Natural killer cell (primary cell): ENCODE results near the gene RPS26. TPM values are rescaled to one million over a fixed set of nuclear protein-coding genes. Genes with fewer than 3 reads are reported as not detected.

Experiments
- ATAC-seq, 3 donors: fragments of 150-1000 bp in 2 of 3; fragments of 200-7000 bp in 1 of 3; cut with Tn5 transposase; 1 replicate in 1 of 3; 2 replicates in 2 of 3; pipeline ENCODE4 v1.10.0; 2021; ENCODE audit warnings: mild to moderate bottlenecking in 2 of 3, moderate library complexity in 2 of 3
- DNase-seq, 2 donors: peaks; one replicate each; pipeline versions ENCODE4 v3.0.0 to v3.0.0-alpha.2; 2013 to 2021; ENCODE audit warnings: mixed read lengths in 1 of 2
- H3K27ac ChIP-seq: one replicate; pipeline ENCODE4 v1.5.1; 2013; ENCODE audit warnings: mild to moderate bottlenecking, low read length
- H3K27me3 ChIP-seq: one replicate; pipeline ENCODE4 v1.6.1; 2013; ENCODE audit warnings: low read length; ENCODE audit not compliant: control insufficient read depth, insufficient read depth
- H3K36me3 ChIP-seq: one replicate; pipeline ENCODE4 v1.6.1; 2013; ENCODE audit warnings: low read length; ENCODE audit not compliant: control insufficient read depth, insufficient read depth
- H3K4me1 ChIP-seq: one replicate; pipeline ENCODE4 v1.6.1; 2013; ENCODE audit warnings: low read length; ENCODE audit not compliant: control insufficient read depth, insufficient read depth
- H3K4me3 ChIP-seq: one replicate; pipeline ENCODE4 v1.5.1; 2013; ENCODE audit warnings: low read length
- H3K9me3 ChIP-seq: one replicate; pipeline ENCODE4 v1.6.1; 2013; ENCODE audit warnings: low read length; ENCODE audit not compliant: control insufficient read depth, insufficient read depth
- H3K27ac Mint-ChIP-seq, 2 donors: one replicate each; pipeline ENCODE4 v1.8.0; 2022; ENCODE audit warnings: mild to moderate bottlenecking in 2 of 2, mixed read lengths in 2 of 2, moderate library complexity in 1 of 2
- H3K27me3 Mint-ChIP-seq, 2 donors: one replicate each; pipeline ENCODE4 v1.8.0; 2022; ENCODE audit warnings: low read depth in 2 of 2, mixed read lengths in 2 of 2
- H3K36me3 Mint-ChIP-seq: one replicate; pipeline ENCODE4 v1.8.0; 2022; ENCODE audit warnings: mixed read lengths
- H3K4me1 Mint-ChIP-seq, 2 donors: one replicate each; pipeline ENCODE4 v1.8.0; 2022; ENCODE audit warnings: mixed read lengths in 2 of 2
- H3K4me3 Mint-ChIP-seq: one replicate; pipeline ENCODE4 v1.8.0; 2022; ENCODE audit warnings: mild to moderate bottlenecking, moderate library complexity, mixed read lengths
- H3K9me3 Mint-ChIP-seq, 2 donors: one replicate each; pipeline ENCODE4 v1.8.0; 2022; ENCODE audit warnings: mixed read lengths in 2 of 2
- WGBS: methylation state at CpG from one replicate; pipeline ENCODE4 v1.1.7; 2013; ENCODE audit warnings: missing lambda C conversion rate; ENCODE audit not compliant: insufficient coverage; 5-methylcytosine and 5-hydroxymethylcytosine counted together
- intact Hi-C: fragments of 100-400 bp; cut with micrococcal nuclease; formaldehyde crosslinking; loops from one replicate; pipeline ENCODE4 v1.14.2; 2022
- total RNA-seq, 4 donors: library from RNA; stranded (reverse); fragments of 120-200 nt in 1 of 4; gene quantifications; one replicate each; pipeline versions ENCODE4 v1.2.3 to v1.2.4, GENCODE V29; 2013 to 2022
- TF ChIP-seq, protein P1 (sequence below): fragments of 200-600 bp; IDR thresholded peaks from one replicate; pipeline ENCODE4 v1.8.0; 2022; ENCODE audit warnings: antibody characterized with exemption

The RPS26 gene
- 10 to 100 TPM; 29.5 to 50.3 (median 35.5) TPM for total RNA-seq
- 1,847 TPM for total RNA-seq (2013)

DNA sequence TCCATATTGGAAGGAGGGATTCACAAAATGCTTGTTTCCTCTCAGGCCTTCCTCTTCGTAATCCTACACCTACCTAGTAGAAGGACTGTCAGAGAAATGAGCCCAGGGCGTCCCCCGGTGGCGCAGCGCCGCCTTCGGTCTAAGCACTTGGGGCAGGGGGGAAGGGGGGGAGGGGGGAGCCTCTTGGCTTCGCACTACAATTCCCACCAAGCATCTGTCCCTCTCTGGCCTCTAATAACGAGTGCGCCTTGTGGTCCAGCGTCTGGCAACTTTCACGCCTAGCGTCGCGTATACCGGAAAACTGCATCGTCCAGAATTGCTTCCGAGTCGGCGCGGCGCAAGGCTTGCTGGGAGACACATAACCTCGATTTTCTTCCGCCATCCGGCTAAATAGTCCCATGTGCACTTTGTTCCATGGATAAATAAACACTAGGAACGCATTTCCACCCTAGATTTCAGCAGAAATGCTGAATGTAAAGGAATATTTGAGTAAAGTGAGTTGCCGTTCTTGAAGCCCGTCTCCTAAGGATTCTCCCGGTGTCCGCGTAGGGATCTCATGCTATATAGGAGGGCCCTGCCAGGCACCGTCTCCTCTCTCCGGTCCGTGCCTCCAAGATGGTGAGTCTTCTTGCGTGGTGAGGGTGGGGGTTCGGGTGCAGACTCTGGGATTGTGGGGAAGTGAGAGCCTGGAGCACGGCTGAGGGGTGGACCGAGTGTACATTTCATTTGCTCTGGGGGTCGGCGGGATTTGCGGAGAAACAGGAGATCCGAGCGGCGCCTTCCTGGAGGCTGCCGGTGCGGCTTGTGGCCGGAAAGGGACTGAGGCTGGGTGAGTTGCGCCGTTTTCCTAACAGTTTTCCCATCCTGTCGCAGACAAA lies at the start of gene RPS26:
TSS of gene RPS26 (plus strand) at position 367 of the 878 bp plus-strand sequence. CDS start at position 616, 249 bp downstream.
- intact Hi-C loops, result loop anchor here (1.0 to 10.0 kb wide), 10 partner anchors 45 to 303 kb away; partner anchors contain the start of genes MYL6, MYL6B, NABP2 and ORMDL2
- H3K27ac Mint-ChIP-seq, result peak within 1 kb of the TSS; percentile 93 to 98
- ATAC-seq (peak; percentile 89 to 97 (median 93)), DNase-seq (peak; percentile 85 to 99)
- no peaks in the 10 kb centered on the region for H3K27me3 Mint-ChIP-seq
- TF ChIP-seq, protein P1, sequence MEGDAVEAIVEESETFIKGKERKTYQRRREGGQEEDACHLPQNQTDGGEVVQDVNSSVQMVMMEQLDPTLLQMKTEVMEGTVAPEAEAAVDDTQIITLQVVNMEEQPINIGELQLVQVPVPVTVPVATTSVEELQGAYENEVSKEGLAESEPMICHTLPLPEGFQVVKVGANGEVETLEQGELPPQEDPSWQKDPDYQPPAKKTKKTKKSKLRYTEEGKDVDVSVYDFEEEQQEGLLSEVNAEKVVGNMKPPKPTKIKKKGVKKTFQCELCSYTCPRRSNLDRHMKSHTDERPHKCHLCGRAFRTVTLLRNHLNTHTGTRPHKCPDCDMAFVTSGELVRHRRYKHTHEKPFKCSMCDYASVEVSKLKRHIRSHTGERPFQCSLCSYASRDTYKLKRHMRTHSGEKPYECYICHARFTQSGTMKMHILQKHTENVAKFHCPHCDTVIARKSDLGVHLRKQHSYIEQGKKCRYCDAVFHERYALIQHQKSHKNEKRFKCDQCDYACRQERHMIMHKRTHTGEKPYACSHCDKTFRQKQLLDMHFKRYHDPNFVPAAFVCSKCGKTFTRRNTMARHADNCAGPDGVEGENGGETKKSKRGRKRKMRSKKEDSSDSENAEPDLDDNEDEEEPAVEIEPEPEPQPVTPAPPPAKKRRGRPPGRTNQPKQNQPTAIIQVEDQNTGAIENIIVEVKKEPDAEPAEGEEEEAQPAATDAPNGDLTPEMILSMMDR, result no peak
- no peaks in the 10 kb centered on the region for H3K36me3 Mint-ChIP-seq
- under 1% methylated on average over 42 of the region's 50 CpGs for WGBS
- Histone ChIP-seq H3K9me3 (no peaks in the 10 kb centered on the region), H3K4me1 (peaks cover 14% of the 10 kb centered on the region), H3K27ac (peak within 1 kb of the TSS; percentile 86), H3K4me3 (peak within 1 kb of the TSS; percentile 83), H3K36me3 (peaks cover 23% of the 10 kb centered on the region), H3K27me3 (no peaks in the 10 kb centered on the region)
- H3K4me1 Mint-ChIP-seq, result peaks cover 24 to 25% of the 10 kb centered on the region in 2 donors
- no peaks in the 10 kb centered on the region for H3K9me3 Mint-ChIP-seq
- H3K4me3 Mint-ChIP-seq, result peak within 1 kb of the TSS; percentile 99

- Histone ChIP-seq H3K4me1 (peaks cover 21% of the 10 kb centered on the region), H3K27me3 (no peaks in the 10 kb centered on the region), H3K36me3 (peaks cover 48% of the 10 kb centered on the region), H3K9me3 (no peaks in the 10 kb centered on the region), H3K27ac (no peak overlapping the region), H3K4me3 (no peak overlapping the region)
- TF ChIP-seq, protein P1, result no peak
- Mint-ChIP-seq H3K36me3 (peaks cover 20% of the 10 kb centered on the region), H3K4me3 (no peak overlapping the region), H3K27ac (no peak overlapping the region), H3K9me3 (no peaks in the 10 kb centered on the region), H3K27me3 (no peaks in the 10 kb centered on the region), H3K4me1 (peaks cover 14 to 20% of the 10 kb centered on the region in 2 donors)
- ATAC-seq, result no peak
- WGBS, result 92% methylated on average over 4 of the region's 4 CpGs
- intact Hi-C loops, result no loop called here
- no peak for DNase-seq
Measured at GRCh38 chr12:55993230-55993853, 48.4 kb upstream of the RPS26 start.

DNA sequence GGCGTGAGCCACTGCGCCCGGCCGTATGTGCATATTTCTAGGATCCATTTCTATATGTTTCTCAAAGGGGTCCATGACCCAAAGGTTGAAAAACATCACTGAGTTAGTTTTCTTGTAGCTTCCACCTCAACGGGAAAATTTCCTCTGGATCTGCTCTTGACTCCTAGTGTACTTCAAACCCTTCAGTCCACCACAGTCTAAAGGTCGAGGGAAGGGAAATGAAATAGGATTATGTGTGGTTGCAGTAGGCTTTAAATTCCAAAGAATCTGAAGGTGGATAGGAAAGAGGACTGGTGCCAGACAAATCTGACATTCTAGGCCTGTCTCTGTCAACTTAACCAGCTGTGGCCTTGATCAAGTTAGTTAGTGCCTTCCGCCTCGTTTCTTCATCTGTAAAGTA lies 46.4 kb upstream of the RPS26 start:
- H3K27ac Mint-ChIP-seq, result no peak overlapping the region
- peaks cover 20% of the 10 kb centered on the region for H3K36me3 Mint-ChIP-seq
- peaks cover 14 to 20% of the 10 kb centered on the region in 2 donors for H3K4me1 Mint-ChIP-seq
- no peak for ATAC-seq
- no peak for DNase-seq
- Histone ChIP-seq H3K27me3 (no peaks in the 10 kb centered on the region), H3K4me1 (peaks cover 21% of the 10 kb centered on the region), H3K36me3 (peaks cover 39% of the 10 kb centered on the region), H3K4me3 (no peak overlapping the region), H3K9me3 (no peaks in the 10 kb centered on the region), H3K27ac (no peak overlapping the region)
- no peaks in the 10 kb centered on the region for H3K27me3 Mint-ChIP-seq
- intact Hi-C loops, result no loop called here
- no peak overlapping the region for H3K4me3 Mint-ChIP-seq
- TF ChIP-seq, protein P1, result no peak
- WGBS, result 98% methylated on average over 8 of the region's 8 CpGs
- H3K9me3 Mint-ChIP-seq, result no peaks in the 10 kb centered on the region
